IMR-90 (cell line): ENCODE measurements around the gene AEN. TPM values are rescaled to one million over a fixed set of nuclear protein-coding genes. Genes with fewer than 3 reads are reported as not detected.

ENCODE experiments used
- ATAC-seq: fragments of 200-7000 bp; cut with Tn5 transposase; 2 replicates; pipeline ENCODE4 v1.9.1; 2020; ENCODE audit warnings: low read depth, mild to moderate bottlenecking, moderate library complexity
- BruUV-seq: library from RNA; stranded (reverse); fragments of 400-500 nt; replicated peaks from 2 replicates; lab custom pipeline; 2021; lab: Mats Ljungman, UMichigan
- CTCF ChIA-PET: fragments of 300-600 bp; formaldehyde crosslinking; extraction: SDS; loops from one replicate; lab custom pipeline; 2021; ENCODE audit warnings: antibody characterized with exemption; lab: Yijun Ruan, JAX
- POLR2A ChIA-PET: fragments of 300-600 bp; sonication (Branson Sonifier 250); formaldehyde crosslinking; loops from one replicate; lab custom pipeline; 2022; ENCODE audit warnings: antibody characterized with exemption; ENCODE audit not compliant: unreplicated experiment; lab: Charles Lee
- DNase-seq: peaks from one replicate; pipeline ENCODE4 v3.0.0; 2013
- H2AFZ ChIP-seq: replicated peaks from 2 replicates; pipeline ENCODE3; 2013; ENCODE audit warnings: low read length, mild to moderate bottlenecking; ENCODE audit not compliant: poor library complexity
- H2AK5ac ChIP-seq: 2 replicates; pipeline ENCODE4 v1.6.1; 2013; ENCODE audit warnings: low read depth, low read length, inconsistent platforms
- H2AK9ac ChIP-seq: replicated peaks from 2 replicates; pipeline ENCODE3; 2013; ENCODE audit warnings: mild to moderate bottlenecking, low read depth, low read length, moderate library complexity; ENCODE audit not compliant: poor library complexity
- H2BK120ac ChIP-seq: 2 replicates; pipeline ENCODE4 v1.6.1; 2013; ENCODE audit warnings: low read depth, low read length, inconsistent platforms
- H2BK15ac ChIP-seq: 3 replicates; pipeline ENCODE4 v1.6.1; 2013; ENCODE audit warnings: low read depth, low read length, inconsistent platforms
- H2BK20ac ChIP-seq: 2 replicates; pipeline ENCODE4 v1.6.1; 2013; ENCODE audit warnings: low read depth, mild to moderate bottlenecking, inconsistent platforms, low read length, moderate library complexity
- H2BK5ac ChIP-seq: 2 replicates; pipeline ENCODE4 v1.6.1; 2013; ENCODE audit warnings: mild to moderate bottlenecking, low read depth, low read length, inconsistent platforms; ENCODE audit not compliant: poor library complexity, severe bottlenecking
- H3K14ac ChIP-seq: replicated peaks from 2 replicates; pipeline ENCODE4 v1.6.1; 2013; ENCODE audit warnings: low read depth, low read length, inconsistent platforms
- H3K18ac ChIP-seq: 2 replicates; pipeline ENCODE4 v1.6.1; 2013; ENCODE audit warnings: low read depth, low read length, control low read depth
- H3K23ac ChIP-seq: 2 replicates; pipeline ENCODE4 v1.6.1; 2013; ENCODE audit warnings: low read depth, low read length, inconsistent platforms
- H3K27ac ChIP-seq: 2 replicates; pipeline ENCODE4 v1.5.1; 2013; ENCODE audit warnings: mild to moderate bottlenecking, control low read depth, low read length; ENCODE audit not compliant: insufficient read depth
- H3K27me3 ChIP-seq: 2 replicates; pipeline ENCODE4 v1.6.1; 2013; ENCODE audit warnings: low read length; ENCODE audit not compliant: control insufficient read depth, insufficient read depth
- H3K36me3 ChIP-seq: 2 replicates; pipeline ENCODE4 v1.6.1; 2013; ENCODE audit warnings: low read length, mixed read lengths; ENCODE audit not compliant: control insufficient read depth, insufficient read depth
- H3K4ac ChIP-seq: 2 replicates; pipeline ENCODE4 v1.6.1; 2013; ENCODE audit warnings: low read depth, low read length, inconsistent platforms
- H3K4me1 ChIP-seq: 2 replicates; pipeline ENCODE4 v1.6.1; 2013; ENCODE audit warnings: low read length, mixed read lengths; ENCODE audit not compliant: control insufficient read depth, insufficient read depth
- H3K4me2 ChIP-seq: 2 replicates; pipeline ENCODE4 v1.6.1; 2013; ENCODE audit warnings: low read depth, mild to moderate bottlenecking, control low read depth, low read length, moderate library complexity
- H3K4me3 ChIP-seq: 2 replicates; pipeline ENCODE4 v1.5.1; 2013; ENCODE audit warnings: low read depth, mild to moderate bottlenecking, control low read depth, low read length, moderate library complexity; ENCODE audit not compliant: insufficient read depth
- H3K56ac ChIP-seq: 2 replicates; pipeline ENCODE4 v1.6.1; 2013; ENCODE audit warnings: low read length, inconsistent platforms; ENCODE audit not compliant: insufficient read depth; ENCODE audit errors: extremely low read depth
- H3K79me1 ChIP-seq, 2 experiments: 2 replicates each; pipeline ENCODE4 v1.6.1; 2013; ENCODE audit warnings: low read length in 2 of 2, inconsistent platforms in 1 of 2, low read depth in 1 of 2
- H3K9ac ChIP-seq: 2 replicates; pipeline ENCODE4 v1.6.1; 2013; ENCODE audit warnings: low read depth, low read length, control low read depth
- H3K9me1 ChIP-seq: 2 replicates; pipeline ENCODE4 v1.6.1; 2013; ENCODE audit warnings: low read length, inconsistent platforms; ENCODE audit not compliant: insufficient read depth
- H3K9me3 ChIP-seq: 2 replicates; pipeline ENCODE4 v1.6.1; 2013; ENCODE audit warnings: low read length; ENCODE audit not compliant: control insufficient read depth, insufficient read depth
- H4K20me1 ChIP-seq: 2 replicates; pipeline ENCODE4 v1.6.1; 2013; ENCODE audit warnings: low read length, inconsistent platforms; ENCODE audit not compliant: insufficient read depth
- H4K5ac ChIP-seq: 2 replicates; pipeline ENCODE4 v1.6.1; 2013; ENCODE audit warnings: mild to moderate bottlenecking, low read depth, low read length, control low read depth
- H4K8ac ChIP-seq, 2 experiments: 2 replicates each; pipeline ENCODE4 v1.6.1; 2013; ENCODE audit warnings: low read depth in 2 of 2, low read length in 2 of 2, control low read depth in 1 of 2, inconsistent platforms in 1 of 2
- H4K91ac ChIP-seq: 2 replicates; pipeline ENCODE4 v1.6.1; 2013; ENCODE audit warnings: low read depth, low read length, inconsistent platforms; ENCODE audit not compliant: insufficient read depth
- FOS ChIP-seq: fragments of 150-350 bp; IDR thresholded peaks from 2 replicates; pipeline ENCODE4 v1.6.1; 2016; ENCODE audit warnings: low read depth, low read length
- MAZ ChIP-seq: IDR thresholded peaks from 2 replicates; pipeline ENCODE4 v1.6.1; 2012; ENCODE audit warnings: low read depth, mild to moderate bottlenecking, low read length, improper control_type of control experiment, moderate library complexity, borderline replicate concordance
- NFE2L2 ChIP-seq: fragments of 150-350 bp; IDR thresholded peaks from 2 replicates; pipeline ENCODE4 v1.6.1; 2016; ENCODE audit warnings: low read depth, mild to moderate bottlenecking, low read length
- RAD21 ChIP-seq: IDR thresholded peaks from 2 replicates; pipeline ENCODE4 v1.6.1; 2012; ENCODE audit warnings: low read length, improper control_type of control experiment
- RCOR1 ChIP-seq: IDR thresholded peaks from 2 replicates; pipeline ENCODE4 v1.6.1; 2012; ENCODE audit warnings: mild to moderate bottlenecking, low read length, improper control_type of control experiment; ENCODE audit not compliant: insufficient replicate concordance
- USF2 ChIP-seq: fragments of 150-350 bp; IDR thresholded peaks from 2 replicates; pipeline ENCODE4 v1.6.1; 2017; ENCODE audit warnings: mild to moderate bottlenecking, antibody characterized with exemption, low read length, low read depth
- WGBS, 2 experiments: methylation state at CpG; one replicate each; pipeline versions ENCODE4 v1.1.5 to v1.1.7; 2013; ENCODE audit warnings: missing lambda C conversion rate in 2 of 2; ENCODE audit not compliant: insufficient read length in 1 of 2; ENCODE audit errors: extremely low coverage in 2 of 2; 5-methylcytosine and 5-hydroxymethylcytosine counted together
- dilution Hi-C: fragments of 300-500 bp; cut with HindIII; formaldehyde crosslinking; loops from one replicate; pipeline ENCODE4 v1.14.3; 2018; ENCODE audit warnings: low sequenced_read_pairs; ENCODE audit not compliant: unreplicated experiment
- in situ Hi-C: fragments of 300-500 bp; cut with MboI; formaldehyde crosslinking; loops from 3 replicates; pipeline ENCODE4 v1.14.3; 2019; ENCODE audit warnings: low sequenced_read_pairs, inconsistent platforms, mixed read lengths
- intact Hi-C: fragments of 100-400 bp; cut with micrococcal nuclease; formaldehyde crosslinking; loops from 2 replicates; pipeline ENCODE4 v1.10.0; 2022
- polyA plus RNA-seq, 3 experiments: library from polyadenylated mRNA; depleted of rRNA; stranded (reverse); fragments of >200 nt; gene quantifications; 2 replicates each; pipeline ENCODE4 v1.2.3, GENCODE V29; 2012; ENCODE audit warnings: low replicate concordance in 1 of 3
- total RNA-seq: library from RNA; depleted of rRNA; stranded (reverse); fragments of >200 nt; gene quantifications from 2 replicates; pipeline ENCODE4 v1.2.3, GENCODE V29; 2012

AEN gene
- total and polyA plus RNA-seq, 2 of the 4 experiments (the other 2 are of a cell fraction) = 48.6 to 85.5 TPM

DNA sequence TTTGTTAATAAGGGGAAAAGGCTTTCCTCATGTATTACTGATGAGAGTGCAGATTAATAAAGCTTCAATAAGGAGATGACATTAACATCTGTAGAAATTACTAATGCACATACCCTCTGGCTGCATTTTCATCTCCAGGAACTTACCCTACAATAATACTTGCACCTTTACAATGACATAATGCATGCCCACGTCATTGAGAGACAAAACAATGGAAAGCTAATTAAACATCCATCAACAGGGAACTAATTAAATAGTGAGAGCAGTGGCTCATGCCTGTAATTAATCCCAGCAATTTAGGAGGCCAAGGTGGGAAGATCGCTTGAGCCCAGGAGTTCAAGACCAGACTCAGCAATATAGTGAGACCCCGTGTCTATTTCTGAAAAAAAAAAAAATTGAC is 41.8 kb upstream of the AEN start:
- H3K56ac ChIP-seq = no peak overlapping the region
- DNase-seq (no peak), ATAC-seq (no peak)
- no peak overlapping the region for H3K14ac ChIP-seq
- H3K4me1 ChIP-seq = no peaks in the 10 kb centered on the region
- H3K23ac ChIP-seq = no peak overlapping the region
- in situ Hi-C loops (no loop called here), dilution Hi-C loops (no loop called here), intact Hi-C loops (no loop called here)
- H3K27me3 ChIP-seq = peaks cover 6% of the 10 kb centered on the region
- H4K20me1 ChIP-seq = no peaks in the 10 kb centered on the region
- H2BK15ac ChIP-seq = no peak overlapping the region
- H2AFZ ChIP-seq = no peak overlapping the region
- no peak overlapping the region for H4K91ac ChIP-seq
- no peak for TF ChIP-seq RAD21
- no peak for TF ChIP-seq RCOR1
- TF ChIP-seq USF2 = no peak
- TF ChIP-seq FOS = no peak
- TF ChIP-seq NFE2L2 = no peak
- no peak for TF ChIP-seq MAZ
- H3K9ac ChIP-seq = no peak overlapping the region
- POLR2A ChIA-PET = no interaction called here
- no peak overlapping the region for H3K4me2 ChIP-seq
- no peak overlapping the region for H2AK5ac ChIP-seq
- no peak overlapping the region for H3K18ac ChIP-seq
- no peak overlapping the region for H4K8ac ChIP-seq
- no peaks in the 10 kb centered on the region for H3K36me3 ChIP-seq
- H3K27ac ChIP-seq = no peak overlapping the region
- H3K9me1 ChIP-seq = no peaks in the 10 kb centered on the region
- CTCF ChIA-PET = no interaction called here
- BruUV-seq = no TSS peak
- no peak overlapping the region for H2BK120ac ChIP-seq
- no CpG with 5 or more reads among the region's 3 CpGs for WGBS, 2 experiments
- no peak overlapping the region for H3K4me3 ChIP-seq
- H3K79me1 ChIP-seq = no peaks in the 10 kb centered on the region
- no peak overlapping the region for H3K4ac ChIP-seq
- no peak overlapping the region for H2BK5ac ChIP-seq
- no peak overlapping the region for H2BK20ac ChIP-seq
- no peaks in the 10 kb centered on the region for H3K9me3 ChIP-seq
- no peak overlapping the region for H4K5ac ChIP-seq
- H2AK9ac ChIP-seq = no peak overlapping the region
